HepG2 (cell line): ENCODE data around the gene PPP2R2C. TPM values are rescaled to one million over a fixed set of nuclear protein-coding genes. Genes with fewer than 3 reads are reported as not detected.

ENCODE experiments used
- AGO1 ChIP-seq: fragments of 200-400 bp; formaldehyde crosslinking; IDR thresholded peaks from 2 replicates; pipeline ENCODE4 v1.6.1; 2017; ENCODE audit warnings: mild to moderate bottlenecking, low read depth, low read length, moderate library complexity; ENCODE audit not compliant: poor library complexity, severe bottlenecking
- AKNA ChIP-seq: sonication (generic); formaldehyde crosslinking; IDR thresholded peaks from 2 replicates; pipeline ENCODE4 v1.4.0; 2020; ENCODE audit warnings: missing genetic modification reagents, borderline replicate concordance
- CENPT ChIP-seq: sonication (generic); formaldehyde crosslinking; IDR thresholded peaks from 2 replicates; pipeline ENCODE4 v1.8.0; 2022; ENCODE audit warnings: low read depth, mild to moderate bottlenecking, moderate library complexity, missing genetic modification reagents
- NFATC3 ChIP-seq: sonication (generic); formaldehyde crosslinking; IDR thresholded peaks from 2 replicates; pipeline ENCODE4 v1.5.1; 2020; ENCODE audit warnings: mild to moderate bottlenecking, missing genetic modification reagents
- SIX4 ChIP-seq: sonication (generic); formaldehyde crosslinking; IDR thresholded peaks from 2 replicates; pipeline ENCODE4 v1.4.0; 2020; ENCODE audit warnings: missing genetic modification reagents
- SMARCE1 ChIP-seq: fragments of 450-650 bp; IDR thresholded peaks from 2 replicates; pipeline ENCODE4 v1.6.1; 2017; ENCODE audit warnings: borderline replicate concordance
- ZFP36L1 ChIP-seq: sonication (generic); formaldehyde crosslinking; IDR thresholded peaks from 2 replicates; pipeline ENCODE4 v1.8.0; 2022; ENCODE audit warnings: mild to moderate bottlenecking, missing genetic modification reagents, moderate library complexity
- ZMYM4 ChIP-seq: sonication (generic); formaldehyde crosslinking; IDR thresholded peaks from 2 replicates; pipeline ENCODE4 v1.8.1; 2023; ENCODE audit warnings: mild to moderate bottlenecking, missing genetic modification reagents
- ZNF136 ChIP-seq: sonication (generic); formaldehyde crosslinking; IDR thresholded peaks from 2 replicates; pipeline ENCODE4 v1.8.1; 2022; ENCODE audit warnings: low read depth, mild to moderate bottlenecking, moderate library complexity, missing genetic modification reagents
- ZNF235 ChIP-seq: sonication (generic); formaldehyde crosslinking; IDR thresholded peaks from 2 replicates; pipeline ENCODE4 v1.8.1; 2023; ENCODE audit warnings: mild to moderate bottlenecking, missing genetic modification reagents, borderline replicate concordance
- ZNF256 ChIP-seq: sonication (generic); formaldehyde crosslinking; conservative IDR thresholded peaks from 2 replicates; pipeline ENCODE4 v1.4.0; 2020; ENCODE audit warnings: missing genetic modification reagents
- ZNF512 ChIP-seq: sonication (generic); formaldehyde crosslinking; IDR thresholded peaks from 2 replicates; pipeline ENCODE4 v1.4.0; 2020; ENCODE audit warnings: mild to moderate bottlenecking, missing genetic modification reagents
- polyA plus RNA-seq, 8 experiments: library from polyadenylated mRNA; depleted of rRNA in 3 of 8; stranded (reverse) in 7 of 8; unstranded in 1 of 8; fragments of >200 nt; fragmentation: Illumina TruSeq in 4 of 8; extraction: Trizol in 4 of 8; gene quantifications; 2 replicates each; pipeline versions ENCODE4 v1.2.1 to v1.2.3, GENCODE V29; 2011 to 2016; ENCODE audit warnings: low read depth in 4 of 8, missing spikeins in 1 of 8, mixed read lengths in 1 of 8; ENCODE audit not compliant: insufficient read depth in 1 of 8
- total RNA-seq, 5 experiments: library from RNA; depleted of rRNA; stranded (reverse); fragments of >200 nt; fragmentation: Illumina TruSeq; extraction: Trizol; gene quantifications; 2 replicates each; pipeline ENCODE4 v1.2.3, GENCODE V29; 2016; ENCODE audit warnings: low read depth in 1 of 5

PPP2R2C gene
- total and polyA plus RNA-seq, 2 of the 13 experiments (the other 11 are each of a cell fraction or from before 2014, with no cell fraction given), result 0.60 to 8.6 TPM

GRCh38 chr4:6346373-6347110, 125.9 kb downstream of the PPP2R2C start (continued):
- TF ChIP-seq AKNA (CRISPR knock-in tag) (no peak), ZNF136 (CRISPR knock-in tag) (no peak), ZNF512 (CRISPR knock-in tag) (no peak), SMARCE1 (no peak), ZFP36L1 (CRISPR knock-in tag) (no peak), AGO1 (no peak), CENPT (no peak), SIX4 (CRISPR knock-in tag) (no peak), NFATC3 (CRISPR knock-in tag) (no peak), ZNF256 (CRISPR knock-in tag) (no peak), ZMYM4 (no peak), ZNF235 (CRISPR knock-in tag) (no peak)
